Pancreas (tissue), 10 donors: Measurements from ENCODE around the gene PDCD4. TPM values are rescaled to one million over a fixed set of nuclear protein-coding genes. Genes with fewer than 3 reads are reported as not detected.

Source experiments
- ATAC-seq, 4 donors: fragments of 200-7000 bp; cut with Tn5 transposase; one replicate each; pipeline versions ENCODE4 v1.8.0 to v1.9.1; 2020; ENCODE audit warnings: mild to moderate bottlenecking in 4 of 4, moderate library complexity in 4 of 4
- DNase-seq, 6 donors: peaks; one replicate each; pipeline ENCODE4 v3.0.0-alpha.2; 2020
- FAIRE-seq: peaks from 2 replicates; lab custom pipeline; 2012; peaks lifted over from hg19 to GRCh38; lab: Jason Lieb, UNC
- H3K27ac ChIP-seq, 4 donors: fragments of 200-600 bp; sonication (generic); 1 replicate in 3 of 4; 2 replicates in 1 of 4; pipeline versions ENCODE4 v1.5.0 to v1.8.0; 2020
- H3K27me3 ChIP-seq, 4 donors: fragments of 200-600 bp; one replicate each; pipeline ENCODE4 v1.8.0; 2021
- H3K36me3 ChIP-seq, 3 donors: fragments of 200-600 bp; sonication (generic) in 1 of 3; one replicate each; pipeline versions ENCODE4 v1.5.0 to v1.8.0; 2020 to 2021
- H3K4me1 ChIP-seq, 3 donors: fragments of 200-600 bp; one replicate each; pipeline ENCODE4 v1.8.0; 2021
- H3K4me3 ChIP-seq, 4 donors: fragments of 200-600 bp; sonication (generic) in 2 of 4; one replicate each; pipeline versions ENCODE4 v1.5.0 to v1.8.0; 2020 to 2021
- H3K9me3 ChIP-seq, 4 donors: fragments of 200-600 bp; one replicate each; pipeline ENCODE4 v1.8.0; 2021
- CTCF ChIP-seq, 4 donors: fragments of 200-600 bp; sonication (generic) in 3 of 4; IDR thresholded peaks; one replicate each; pipeline versions ENCODE4 v1.5.0 to v1.8.0; 2021; ENCODE audit warnings: antibody characterized with exemption in 4 of 4
- WGBS, 2 donors: extraction: QIAGEN DNeasy Blood & Tissue Kit; methylation state at CpG; one replicate each; pipeline ENCODE4 v1.1.7; 2013; 5-methylcytosine and 5-hydroxymethylcytosine counted together
- intact Hi-C, 3 donors: fragments of 100-400 bp; cut with DNase I; formaldehyde crosslinking; loops; one replicate each; pipeline versions ENCODE4 v1.11.1 to v1.14.2; 2022
- polyA plus RNA-seq, 2 donors: library from polyadenylated mRNA; stranded (reverse); fragments of 200-250 nt; gene quantifications; one replicate each; pipeline ENCODE4 v1.2.3, GENCODE V29; 2013
- total RNA-seq, 6 donors: library from RNA; stranded (reverse); fragmentation: NEBNext Ultra II Directional in 4 of 6; extraction: Animal tissue kit (Norgen Biotek cat#: 25700) in 4 of 6; gene quantifications; one replicate each; pipeline versions ENCODE4 v1.2.1 to v1.2.4, GENCODE V29; 2021 to 2023
- donor health status: healthy with polysubstance abuse.
- donor health status: DM: no; HTN: no; CAD: no; lungs with moderate emphysema.
- donor health status: DM: no; HTN: no; CAD: no.
- donor health status: control.
- donor health status: control.
- donor health status: Bipolar disorder and iron deficiency.
- donor health status: DM: yes; HTN: yes; CAD: no.
- donor health status: DM: no; HTN: no; CAD: no.
- donor health status: DM: no; HTN: no; CAD: no.
- donor health status: DM: yes; HTN: yes; CAD: no.

PDCD4 gene
- total and polyA plus RNA-seq, 8 donors, result 283 to 679 (median 458) TPM

DNA sequence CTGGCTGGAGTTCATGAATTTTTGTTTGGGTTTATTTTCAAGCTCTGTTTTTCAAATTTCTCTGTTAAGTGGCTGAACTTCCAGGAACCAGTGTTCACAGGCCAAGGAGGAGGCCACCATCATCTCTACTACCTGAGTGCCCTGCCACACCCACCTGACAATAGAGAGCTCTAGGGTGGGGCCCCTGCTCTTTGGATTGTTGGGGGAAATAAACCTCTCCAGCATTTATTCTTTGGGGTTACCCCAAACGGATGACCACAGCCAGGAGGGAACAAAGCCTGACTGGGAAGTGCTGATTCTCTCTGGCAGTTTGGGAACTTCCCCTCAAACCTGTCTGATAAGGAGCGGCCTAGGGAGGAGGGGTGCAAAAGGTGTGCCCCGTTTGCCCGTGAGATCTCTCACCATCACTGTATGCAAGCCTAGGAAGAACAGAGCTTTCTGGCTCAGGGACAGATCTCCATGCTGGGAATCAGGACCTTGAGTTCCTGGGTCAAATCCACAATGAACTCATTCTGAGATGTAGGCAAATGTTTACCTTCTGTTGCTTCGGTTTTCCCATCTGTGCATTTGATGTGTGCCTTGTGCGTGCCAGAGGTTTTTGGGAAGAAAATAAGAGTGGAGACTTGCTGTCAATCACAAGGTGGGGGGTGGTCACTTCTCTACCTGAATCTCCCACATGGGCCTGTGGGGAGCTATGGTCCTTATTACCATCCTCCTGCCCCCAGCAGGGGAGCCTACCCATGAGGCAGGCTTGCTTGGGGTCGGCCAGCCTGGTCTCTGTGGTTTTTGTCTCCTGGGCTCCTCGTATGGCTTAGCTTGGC is 27.7 kb upstream of the PDCD4 start:
- WGBS, 2 donors, result 25% methylated on average over 8 of the region's 8 CpGs
- Histone ChIP-seq H3K27me3 (no peaks in the 10 kb centered on the region), H3K4me3 (no peak overlapping the region), H3K36me3 (no peaks in the 10 kb centered on the region), H3K4me1 (peaks cover 73 to 76% (median 74%) of the 10 kb centered on the region in 3 donors), H3K27ac (peak overlapping the region; percentile 90 to 94 (median 92)), H3K9me3 (no peaks in the 10 kb centered on the region)
- DNase-seq (peak in 3 of 6 donors; percentile 62 to 75 (median 73)), ATAC-seq (peak; percentile 27 to 48 (median 33)), FAIRE-seq (no peak)
- no peak for TF ChIP-seq CTCF (IDR thresholded peaks at IDR 0.05)
- intact Hi-C loops, result no loop called here

- TF ChIP-seq CTCF (IDR thresholded peaks at IDR 0.05), result no peak
- 54 to 55% methylated on average over 4 of the region's 4 CpGs for WGBS, 2 donors
- Histone ChIP-seq H3K9me3 (no peaks in the 10 kb centered on the region), H3K36me3 (no peaks in the 10 kb centered on the region), H3K27ac (peak overlapping the region; percentile 90 to 94 (median 92)), H3K4me1 (peaks cover 70 to 72% (median 70%) of the 10 kb centered on the region in 3 donors), H3K4me3 (no peak overlapping the region), H3K27me3 (no peaks in the 10 kb centered on the region)
- DNase-seq (no peak), FAIRE-seq (no peak), ATAC-seq (no peak)
- intact Hi-C loops, result no loop called here
These were observed 27.2 kb upstream of the PDCD4 start for GRCh38 chr10:110844617-110844881.

- Histone ChIP-seq H3K27ac (peak overlapping the region; percentile 90 to 94 (median 92)), H3K4me1 (peaks cover 64 to 67% (median 64%) of the 10 kb centered on the region in 3 donors), H3K36me3 (no peaks in the 10 kb centered on the region), H3K27me3 (no peaks in the 10 kb centered on the region), H3K9me3 (no peaks in the 10 kb centered on the region), H3K4me3 (no peak overlapping the region)
- DNase-seq, result peak in 2 of 6 donors; percentile 69 to 82
- FAIRE-seq, result no peak
- ATAC-seq, result peak; percentile 1 to 4 (median 2)
- TF ChIP-seq CTCF (IDR thresholded peaks at IDR 0.05), result no peak
- intact Hi-C loops, result no loop called here
- WGBS, 2 donors, result 17 to 22% methylated on average over 2 of the region's 2 CpGs
These were observed 26.5 kb upstream of the PDCD4 start for GRCh38 chr10:110845192-110845755.

GRCh38 chr10:110845756-110846620 is 25.7 kb upstream of the PDCD4 start:
- intact Hi-C loops, result no loop called here
- H3K27ac ChIP-seq, result peak overlapping the region; percentile 90 to 94 (median 92)
- no peak for TF ChIP-seq CTCF (IDR thresholded peaks at IDR 0.05)

More at GRCh38 chr10:110845756-110846620, 25.7 kb upstream of the PDCD4 start:
- no peaks in the 10 kb centered on the region for H3K9me3 ChIP-seq
- DNase-seq, result peak in 5 of 6 donors; percentile 89 to 96 (median 93)
- peaks cover 59 to 65% (median 60%) of the 10 kb centered on the region in 3 donors for H3K4me1 ChIP-seq
- H3K36me3 ChIP-seq, result no peaks in the 10 kb centered on the region
- no peak for FAIRE-seq
- no peak overlapping the region for H3K4me3 ChIP-seq
- H3K27me3 ChIP-seq, result no peaks in the 10 kb centered on the region
- ATAC-seq, result peak; percentile 74 to 84 (median 82)
- WGBS, 2 donors, result 16 to 18% methylated on average over 3 of the region's 3 CpGs
